ENCODE data around the gene ITPR1.

The ITPR1 gene

DNA sequence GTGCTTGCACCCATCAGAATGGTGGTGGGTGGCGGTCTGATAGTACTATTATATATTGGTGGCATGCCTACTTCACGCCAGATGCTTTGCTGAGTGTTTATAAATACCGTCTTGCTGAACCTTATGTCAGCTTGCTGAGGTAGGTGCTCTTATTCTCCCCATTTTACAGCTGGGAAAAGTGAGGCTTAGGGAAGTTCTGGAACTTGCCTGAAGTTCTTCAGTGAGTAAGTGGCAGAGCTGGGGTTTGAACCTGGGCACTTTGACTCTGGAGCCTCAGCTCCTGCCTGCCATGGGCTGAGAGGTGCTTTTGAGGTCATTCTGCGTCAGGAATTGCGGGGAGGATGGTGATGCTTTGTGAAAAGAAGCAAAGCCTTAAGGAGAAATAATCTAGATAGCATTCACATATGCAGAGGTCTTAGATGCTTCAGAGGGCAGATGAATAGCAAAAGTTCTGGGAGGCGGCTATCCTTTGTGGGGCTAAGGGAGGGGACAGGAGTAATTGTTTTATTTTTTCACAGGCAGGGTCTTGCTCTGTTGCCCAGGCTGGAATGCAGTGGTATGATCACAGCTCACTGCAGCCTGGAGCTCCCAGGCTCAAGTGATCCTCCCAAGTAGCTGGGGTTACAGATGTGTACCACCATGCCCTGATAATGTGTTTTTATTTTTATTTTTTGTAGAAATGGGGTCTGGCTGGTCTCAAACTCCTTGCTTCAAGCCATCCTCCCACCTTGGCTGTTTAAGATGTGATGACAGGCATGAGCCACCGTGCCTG lies 18.5 kb downstream of the ITPR1 start:
- no peak for DNase-seq

DNA sequence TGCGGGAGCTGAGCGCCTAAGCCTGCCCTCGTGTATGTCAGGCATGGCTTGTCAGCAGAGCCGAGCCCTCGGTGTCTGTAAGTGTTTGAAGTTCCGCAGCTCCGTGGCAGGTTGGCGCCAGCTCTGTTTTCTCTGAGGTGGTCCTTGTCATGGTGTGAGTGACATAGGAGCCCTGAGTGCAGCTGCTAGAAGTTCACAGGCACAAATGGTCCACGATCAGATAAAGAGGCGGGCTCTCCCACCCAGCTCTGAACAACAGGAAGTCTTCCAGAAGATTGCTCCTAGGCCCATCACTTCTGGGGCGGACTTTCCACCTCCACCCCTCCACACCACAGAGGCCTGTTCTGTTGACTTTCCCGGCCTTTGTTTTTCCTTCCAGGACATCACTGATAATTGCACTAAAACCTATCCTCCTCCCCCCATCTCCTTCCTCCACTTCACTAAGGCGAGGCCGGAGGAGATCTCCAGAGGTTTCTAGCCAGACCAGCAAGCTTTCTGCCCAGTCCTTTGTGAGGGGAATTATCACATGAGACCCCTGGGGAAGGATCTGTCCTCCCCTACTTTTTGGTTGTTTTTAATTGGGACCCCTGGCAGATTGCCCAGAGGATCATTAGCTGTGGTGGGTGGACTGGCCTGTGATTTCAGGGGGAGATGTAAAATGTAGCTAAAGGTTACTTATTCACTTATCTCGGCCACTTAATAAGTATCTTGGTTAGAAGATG lies 19.9 kb downstream of the ITPR1 start:
- no peak for DNase-seq

DNA sequence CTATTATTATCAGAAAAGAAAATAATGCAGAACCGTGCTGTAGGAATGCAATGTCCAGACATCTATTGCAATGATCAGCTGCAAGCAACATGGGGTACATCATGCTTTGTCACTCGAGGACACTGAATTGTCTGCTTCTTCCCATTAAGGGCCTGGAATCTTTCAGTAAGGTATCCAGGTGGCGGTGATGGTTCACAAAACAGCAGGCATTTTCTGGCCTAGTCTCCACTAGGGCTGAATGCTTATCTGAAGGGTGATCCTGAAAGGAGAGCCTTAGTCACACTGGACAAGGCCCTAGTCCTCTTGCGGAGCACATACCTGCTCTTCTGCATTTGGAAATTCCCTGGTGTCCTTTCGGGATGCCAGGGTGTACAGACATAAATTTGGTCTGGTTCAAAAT lies 21.2 kb downstream of the ITPR1 start:
- no peak for DNase-seq

DNA sequence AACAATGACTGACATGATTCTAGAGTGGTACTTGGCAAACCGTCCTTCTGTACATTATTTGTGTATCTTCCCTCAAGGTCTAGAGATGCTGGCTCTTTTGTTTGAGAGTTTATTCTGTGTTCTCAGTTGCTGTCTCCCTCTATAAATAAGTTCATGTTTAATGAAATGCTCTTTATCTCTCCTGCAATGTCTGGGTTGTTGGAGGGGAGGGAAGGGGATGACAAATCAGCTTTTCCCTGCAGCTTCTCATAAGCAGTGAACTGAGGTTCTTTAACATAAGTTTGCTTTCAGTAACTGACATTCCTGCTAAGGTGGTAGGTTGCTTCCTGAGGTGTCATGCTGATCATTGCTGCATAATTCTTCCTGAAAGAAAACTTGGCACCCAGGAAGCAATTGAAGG lies 21.8 kb downstream of the ITPR1 start:
- DNase-seq = no peak

DNA sequence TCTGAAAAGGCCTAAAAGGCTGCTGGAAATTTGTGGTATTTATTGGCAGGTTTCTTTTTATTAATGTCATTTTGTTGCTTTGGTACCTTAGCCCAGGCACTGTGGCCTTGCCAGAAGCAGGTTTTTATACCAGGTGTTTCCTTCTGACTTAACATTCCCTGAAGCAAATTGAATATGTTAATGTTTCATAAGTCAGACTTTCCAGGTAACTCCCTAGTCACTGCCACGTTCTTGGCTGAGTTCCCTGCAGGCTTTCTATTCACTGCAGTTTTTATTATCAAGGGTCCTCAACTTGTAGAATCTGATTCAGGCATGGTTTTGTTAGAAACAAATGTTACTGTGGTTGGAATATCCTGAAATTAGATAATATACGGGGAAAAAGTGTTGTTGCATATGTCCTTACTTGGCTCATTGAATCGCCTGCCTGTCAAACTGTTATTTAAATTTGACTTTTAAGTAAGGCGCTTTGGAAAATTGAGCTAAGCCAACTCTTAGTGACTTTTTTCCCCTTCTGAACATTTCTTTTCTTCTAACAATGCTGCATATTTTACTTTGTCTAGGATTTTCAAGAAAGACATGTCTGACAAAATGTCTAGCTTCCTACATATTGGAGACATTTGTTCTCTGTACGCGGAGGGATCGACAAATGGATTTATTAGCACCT lies 22.9 kb downstream of the ITPR1 start:
- no peak for DNase-seq

DNA sequence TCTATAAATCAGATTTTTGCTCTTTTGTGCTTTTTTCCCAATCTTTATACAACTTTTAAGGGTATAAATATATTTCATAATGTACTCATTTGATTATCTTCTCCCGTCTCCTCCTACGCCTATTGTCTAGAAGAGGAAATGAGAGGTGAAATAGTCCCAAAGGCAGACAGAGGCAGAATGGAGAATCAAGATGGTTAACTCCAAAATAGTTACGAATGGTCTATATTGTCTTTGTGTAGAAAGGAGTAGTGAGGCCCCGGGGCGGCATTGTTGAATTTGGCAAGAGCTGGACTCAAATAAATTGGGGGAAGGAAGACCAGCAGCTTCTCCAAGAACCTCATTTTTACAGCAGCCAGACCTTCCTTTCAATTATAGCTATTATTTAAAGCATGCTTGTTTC lies 23.9 kb downstream of the ITPR1 start:
- no peak for DNase-seq

DNA sequence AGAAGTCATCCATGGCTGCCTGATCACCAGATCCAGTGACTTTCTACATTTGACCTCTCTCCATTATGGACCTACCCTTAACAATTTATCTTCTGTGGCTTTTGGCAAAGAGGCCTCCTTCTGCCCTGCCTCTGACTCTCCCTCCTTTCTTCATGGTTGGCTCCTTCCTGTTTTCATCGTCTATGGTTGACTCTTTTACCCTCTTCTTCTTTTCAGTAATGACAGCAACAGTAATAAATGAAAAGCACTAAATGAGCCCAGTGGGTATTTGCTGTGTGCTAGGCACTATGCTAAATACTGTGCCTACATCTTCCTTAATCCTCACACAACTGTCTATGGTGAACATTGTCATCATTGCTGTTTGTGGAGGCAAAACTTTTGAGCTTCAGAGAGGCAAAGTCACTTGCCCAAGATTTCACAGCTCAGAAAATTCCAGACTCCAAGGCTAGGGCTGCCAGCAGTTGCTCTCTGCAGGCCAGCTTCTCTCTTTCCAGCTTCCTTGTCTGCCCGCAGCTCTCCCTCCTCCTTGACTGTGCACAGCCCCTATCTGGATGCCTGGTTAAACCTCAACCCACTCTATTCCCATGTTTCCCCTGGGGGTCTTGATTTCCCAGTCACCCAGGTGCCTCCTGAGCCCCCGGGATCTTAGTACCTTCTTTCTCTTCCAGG lies 24.6 kb downstream of the ITPR1 start:
- DNase-seq = no peak

DNA sequence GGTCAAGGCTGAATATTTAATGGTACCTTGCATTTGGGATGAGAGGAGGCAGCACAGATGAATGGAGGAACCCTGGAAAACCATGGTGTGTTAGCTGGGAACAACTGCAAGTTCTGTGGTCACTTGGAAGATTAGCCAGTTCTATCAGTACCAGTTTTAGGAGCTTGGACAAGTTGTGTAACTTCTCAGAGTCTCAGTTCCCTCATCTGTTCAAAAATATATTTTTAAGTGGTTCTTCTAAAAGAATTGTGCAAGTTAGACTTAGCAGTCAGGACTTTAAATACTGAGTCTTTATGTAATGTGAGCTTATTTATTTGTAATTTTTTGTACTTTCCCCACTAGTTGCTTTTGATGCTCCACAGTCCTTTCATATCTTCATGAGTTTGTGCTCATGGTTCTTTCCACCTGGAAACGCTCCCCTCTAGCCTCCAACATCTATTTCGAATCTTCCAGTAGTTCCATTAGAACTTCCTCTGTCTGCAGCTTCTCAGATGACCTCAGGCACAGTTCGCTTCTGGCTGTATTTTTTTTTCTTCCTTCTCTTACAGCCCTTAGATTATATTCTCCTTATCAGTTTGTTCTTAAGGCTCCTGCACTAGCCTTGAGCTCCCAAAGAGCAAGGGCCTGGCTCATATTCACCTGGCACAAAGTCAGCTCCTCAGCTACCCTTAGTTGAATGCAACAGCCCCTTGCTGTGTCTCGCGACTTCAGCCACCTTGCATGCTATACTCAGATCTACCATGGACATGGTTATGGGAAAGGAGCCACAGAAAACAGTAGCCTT lies 27.1 kb downstream of the ITPR1 start:
- DNase-seq = no peak

DNA sequence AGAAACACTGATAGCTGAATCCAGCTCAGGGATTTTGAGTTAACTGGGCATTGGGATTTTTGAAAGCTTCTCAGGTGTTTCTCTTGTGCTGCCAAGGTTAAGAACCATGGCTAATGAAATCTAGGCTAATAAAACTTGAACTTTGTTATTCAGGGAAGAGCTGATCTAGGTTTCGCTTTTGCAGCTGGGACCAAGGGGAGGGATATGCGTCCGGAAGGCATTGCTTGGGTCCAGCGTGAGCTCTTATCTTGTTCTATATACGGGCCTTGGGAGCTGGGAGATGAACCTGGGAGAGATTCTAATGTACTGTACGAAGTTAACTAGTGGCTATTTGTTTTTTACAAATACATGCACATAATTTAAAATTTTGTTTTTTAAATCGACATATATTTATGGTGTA lies 29.8 kb downstream of the ITPR1 start:
- DNase-seq = no peak

DNA sequence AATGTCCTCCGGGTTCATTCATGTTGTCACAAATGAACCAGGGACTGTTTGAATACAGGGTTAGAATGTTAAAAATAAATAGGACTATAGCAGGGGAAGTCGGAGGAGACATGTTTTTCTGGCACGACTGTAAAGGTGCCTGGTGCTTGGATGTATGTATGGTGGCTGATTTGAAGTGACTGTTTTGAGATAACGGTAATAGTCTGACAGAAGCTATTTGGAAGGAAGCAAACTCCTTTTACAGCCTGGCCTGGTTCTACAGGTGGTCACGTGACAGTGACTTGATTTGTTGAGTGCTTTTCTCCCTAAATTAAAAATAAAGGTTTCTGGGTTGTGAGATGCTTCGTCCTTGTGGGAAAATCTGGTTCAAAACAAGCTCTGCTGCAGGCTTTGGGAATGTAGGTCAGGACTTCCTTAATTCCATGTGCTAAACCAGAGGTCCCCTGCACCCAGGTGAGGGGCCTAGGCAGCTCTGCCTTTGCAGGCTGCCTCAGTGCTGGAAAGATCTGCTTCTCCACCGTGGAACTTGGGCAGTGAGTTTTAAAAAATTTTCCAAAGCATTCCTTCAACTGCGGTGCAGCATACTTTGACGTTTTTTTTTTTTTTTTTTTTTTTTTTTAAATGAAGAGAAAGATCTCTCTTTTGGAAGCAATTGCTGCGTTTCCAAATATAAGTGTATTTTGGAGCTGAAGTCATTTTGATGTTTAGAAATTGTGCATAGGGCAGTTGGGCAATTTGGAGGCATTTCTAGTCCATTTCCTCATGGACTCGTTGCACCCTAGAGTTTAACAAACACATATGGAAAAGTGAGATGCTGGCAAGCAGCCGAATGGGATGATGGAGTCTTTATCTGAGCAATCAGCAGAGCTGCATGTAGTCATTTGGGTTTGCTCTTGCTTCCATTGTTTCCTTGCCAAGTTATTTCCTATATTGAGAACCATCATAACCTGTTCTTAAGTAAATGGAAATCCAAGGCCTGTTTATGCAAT lies 30.9 kb downstream of the ITPR1 start:
- no peak for DNase-seq

DNA sequence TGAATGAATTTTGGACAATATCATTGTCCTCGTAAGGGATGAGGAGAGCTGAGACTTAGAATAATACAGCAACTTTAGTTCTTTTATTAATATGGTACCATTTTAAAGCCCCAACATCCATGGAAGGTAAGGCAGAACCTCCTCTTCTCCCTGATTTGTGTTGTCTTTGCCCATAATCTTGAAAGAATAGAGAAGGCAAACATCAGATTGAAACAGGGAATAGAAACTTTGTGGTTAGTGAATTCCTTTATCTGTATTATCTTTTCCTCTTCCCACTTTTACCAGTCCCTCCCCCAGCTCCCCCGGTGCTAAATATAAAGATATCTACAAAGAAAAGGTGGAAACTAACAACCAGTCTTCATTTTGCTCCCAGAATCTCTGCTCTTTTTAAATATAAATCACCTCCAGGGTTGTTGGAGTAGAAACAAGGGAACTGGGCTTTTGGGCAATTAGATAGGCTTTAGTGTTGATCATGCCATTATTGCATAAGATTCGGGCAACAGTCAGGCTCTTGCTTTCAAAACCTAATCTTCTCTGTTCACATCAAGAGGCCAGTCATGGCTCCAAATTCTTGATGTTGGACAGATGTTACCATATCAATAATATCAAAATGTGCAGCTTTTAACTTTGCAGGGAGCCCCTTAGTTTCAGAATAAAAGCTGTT lies 32.5 kb downstream of the ITPR1 start:
- no peak for DNase-seq

DNA sequence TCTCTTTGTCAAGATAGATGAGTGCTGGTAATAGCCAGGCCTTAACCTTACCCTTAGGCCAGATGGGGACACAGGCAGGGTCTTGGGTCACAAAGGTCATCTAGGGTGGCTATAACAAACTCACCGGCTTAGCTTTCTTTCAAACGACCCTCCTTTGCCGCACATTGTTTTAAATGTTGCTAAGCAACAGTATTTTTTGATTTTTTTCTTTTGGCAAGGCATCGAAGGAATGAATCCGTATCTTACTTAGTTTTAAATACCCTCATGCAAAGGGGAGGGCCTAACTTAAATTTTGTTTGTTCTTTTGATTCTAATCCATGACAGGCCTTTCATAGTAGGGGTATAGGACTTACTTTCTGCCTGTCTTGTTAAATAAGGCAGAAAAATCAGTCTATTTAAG lies 35.2 kb downstream of the ITPR1 start:
- no peak for DNase-seq

DNA sequence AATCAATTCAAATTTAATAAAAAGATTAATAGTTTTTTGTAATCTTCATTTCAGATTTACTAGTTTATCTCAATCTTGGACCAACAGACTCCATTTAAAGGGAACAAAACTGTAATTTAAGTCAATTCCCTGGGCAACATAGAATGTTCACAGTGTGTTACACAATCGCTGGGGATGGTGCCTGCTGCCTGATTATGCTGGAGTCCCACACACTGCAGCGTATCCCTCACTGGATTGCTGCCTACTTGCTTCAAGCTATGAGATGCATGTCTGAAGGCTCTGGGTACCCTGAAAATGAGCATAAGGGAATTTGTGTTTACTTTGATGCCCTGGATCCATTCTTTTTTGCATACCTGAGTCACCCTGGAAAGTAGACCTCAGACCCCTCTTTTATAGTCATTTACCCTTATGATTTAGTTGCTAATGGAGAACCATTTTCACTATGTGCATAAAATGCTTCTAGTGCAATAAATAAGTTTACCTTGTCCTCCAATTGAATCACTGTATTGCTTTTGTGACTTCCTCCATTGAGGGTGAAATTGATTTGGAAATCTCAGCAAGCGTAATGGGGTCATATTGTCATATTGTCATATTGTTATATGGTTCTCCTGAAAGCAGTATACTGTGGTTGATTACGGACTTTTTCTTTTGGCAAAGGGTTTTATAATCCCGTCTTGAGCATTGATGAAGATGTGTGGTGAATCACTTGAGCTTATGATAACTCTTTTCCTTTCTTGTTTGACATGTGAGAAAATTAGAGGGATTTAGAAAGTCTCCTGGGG lies 35.9 kb downstream of the ITPR1 start:
- DNase-seq = no peak

DNA sequence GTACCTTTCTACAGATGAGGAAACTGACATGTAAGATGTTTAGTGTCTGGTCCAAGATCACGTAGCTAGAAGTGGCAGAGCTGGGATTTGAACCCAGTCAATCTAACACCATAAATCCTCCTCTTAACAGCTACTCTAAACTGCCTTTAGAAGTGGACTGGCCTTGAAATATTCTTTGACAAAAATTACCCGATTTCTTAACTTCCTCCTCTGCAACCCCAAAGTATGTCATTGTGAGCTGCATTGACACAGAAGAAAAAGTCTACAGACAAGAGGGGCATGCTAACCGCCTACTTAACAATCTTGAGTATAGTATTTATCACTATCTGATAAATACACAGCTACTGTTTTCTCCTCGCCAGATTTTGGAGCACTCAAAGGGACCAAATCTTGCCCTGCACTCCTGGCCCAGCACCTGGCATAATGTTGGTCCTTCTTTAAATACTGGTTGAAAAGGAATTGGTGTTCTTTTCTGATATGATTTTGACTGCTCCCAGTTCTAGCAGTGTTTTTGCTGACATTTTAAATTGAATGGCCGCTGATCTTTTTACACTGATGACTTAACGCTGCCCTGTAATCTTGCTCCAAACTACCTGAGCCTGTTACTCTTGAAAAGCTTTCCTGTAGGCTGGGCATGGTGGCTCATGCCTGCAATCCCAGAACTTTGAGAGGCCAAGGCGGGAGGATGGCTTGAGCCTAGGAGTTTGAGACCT lies 36.9 kb downstream of the ITPR1 start:
- DNase-seq = no peak

DNA sequence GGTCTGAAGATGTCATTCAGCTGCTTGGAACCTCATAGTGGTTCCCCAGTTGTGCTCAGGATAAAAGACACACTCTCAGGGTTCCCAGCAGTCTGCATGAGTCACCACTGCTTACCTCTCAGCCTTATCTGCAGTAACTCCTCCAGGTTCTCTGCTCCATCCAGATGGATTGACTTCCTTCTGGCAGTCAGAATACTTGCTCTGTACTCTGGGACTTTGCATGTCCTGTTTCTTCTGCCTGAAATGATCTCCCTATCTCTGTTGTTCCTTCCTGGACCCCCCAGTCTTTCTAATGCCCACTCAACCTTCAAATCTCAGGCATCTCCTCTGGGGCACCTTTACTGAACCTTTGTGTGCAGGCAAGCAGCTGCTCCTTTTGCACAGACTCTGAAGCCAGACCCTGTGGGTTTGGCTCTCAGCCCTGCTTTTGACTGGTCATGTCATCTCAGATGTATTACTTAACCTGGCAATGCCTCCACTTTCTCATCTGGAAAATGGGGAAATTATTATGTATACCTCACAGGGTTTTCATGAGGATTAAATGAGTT lies 38.4 kb downstream of the ITPR1 start:
- no peak for DNase-seq

DNA sequence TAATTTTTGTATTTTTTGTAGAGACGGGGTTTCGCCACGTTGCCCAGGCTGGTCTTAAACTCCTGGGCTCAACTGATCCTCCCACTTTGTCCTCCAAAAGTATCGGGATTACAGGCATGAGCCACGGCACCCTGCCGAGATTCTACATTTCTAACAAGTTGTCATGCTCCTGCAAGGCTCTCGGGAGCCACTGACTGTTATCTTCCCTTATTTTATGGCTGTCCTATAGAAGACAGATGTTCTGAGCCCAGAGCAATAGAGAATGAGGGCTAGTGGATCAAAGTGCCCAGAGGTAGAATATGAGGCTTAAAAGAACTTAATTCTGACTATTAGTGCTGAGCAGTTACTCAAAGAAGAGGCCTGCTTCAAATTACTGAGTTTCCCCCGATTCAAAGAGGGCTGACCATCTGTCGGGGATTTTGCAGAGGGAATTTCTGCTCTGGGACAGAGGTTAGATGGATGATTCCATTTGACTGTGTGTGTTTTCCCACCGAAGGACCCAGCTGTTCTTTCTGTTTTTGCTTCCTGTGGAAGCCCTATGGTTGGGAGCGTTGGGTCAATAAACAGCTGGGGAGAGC lies 39.5 kb downstream of the ITPR1 start:
- DNase-seq = no peak

DNA sequence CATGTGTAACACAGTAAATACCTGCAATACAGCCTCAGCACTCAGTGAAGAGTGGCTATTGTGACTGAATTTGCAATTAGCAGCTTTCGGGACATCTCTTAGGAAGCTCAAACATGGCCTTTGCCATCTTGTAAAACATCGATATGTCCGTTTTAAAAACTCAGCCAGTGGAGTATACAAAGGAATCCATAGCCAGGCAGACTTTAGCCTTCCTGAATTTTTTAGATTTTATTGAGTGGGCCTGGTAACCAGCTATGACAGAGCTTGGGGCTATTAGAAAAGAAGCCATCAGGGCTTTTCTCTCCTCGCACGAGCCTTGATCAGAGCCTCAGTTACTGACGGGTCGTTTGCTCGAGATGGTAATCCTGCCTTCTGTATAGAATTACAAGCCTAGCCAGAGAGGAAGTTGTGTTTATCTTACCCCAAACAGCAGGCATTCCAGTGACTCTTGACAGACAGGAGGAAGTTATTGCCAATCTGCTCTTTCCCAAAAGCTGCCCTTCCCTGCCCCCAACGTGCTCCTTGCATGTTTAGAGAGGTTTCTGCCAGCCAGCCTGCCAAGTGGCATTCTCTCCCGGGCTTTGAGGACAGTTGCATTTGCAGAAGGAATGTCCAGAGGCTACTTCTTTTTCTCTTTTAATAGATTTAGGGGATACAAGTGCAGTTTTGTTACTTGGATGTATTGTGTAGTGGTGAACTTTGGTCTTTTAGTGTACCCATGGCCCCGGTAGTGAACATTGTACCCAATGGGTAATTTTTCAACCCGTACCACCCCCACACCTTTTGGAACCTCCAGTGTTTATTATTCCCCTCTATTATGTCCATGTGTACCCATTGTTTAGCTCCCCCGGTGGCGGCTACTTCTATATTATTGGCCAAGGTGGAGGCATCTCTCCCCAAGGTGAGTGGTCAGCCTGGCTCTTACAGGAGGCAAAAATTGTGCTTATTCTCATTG lies 40.6 kb downstream of the ITPR1 start:
- DNase-seq = no peak

Data from NCI-H1105 (cell line).